ENCODE data around the gene GPD2. TPM values are rescaled to one million over a fixed set of nuclear protein-coding genes. Genes with fewer than 3 reads are reported as not detected.

GPD2 gene
- total and polyA plus RNA-seq, 2 of the 13 experiments (the other 11 are each of a cell fraction or from before 2014, with no cell fraction given) = not detected

GRCh38 chr2:156553714-156554442 lies 117.7 kb downstream of the GPD2 start:
- ChIA-PET POLR2A (no interaction called here), CTCF (ENCODE audit: low intra/inter-chr PET ratio, low total read pairs) (no interaction called here)
- no peaks in the 10 kb centered on the region for H3K36me3 ChIP-seq (replicated peaks in 1 of 2; ENCODE audit: control insufficient read depth in 1 of 2, insufficient read depth in 2 of 2, low read length in 2 of 2)
- H3K9ac ChIP-seq (ENCODE audit: insufficient read depth, low read depth, low read length) = no peak overlapping the region
- H3K79me2 ChIP-seq (ENCODE audit: insufficient read depth, low read length) = no peaks in the 10 kb centered on the region
- no peak overlapping the region for H2AFZ ChIP-seq (ENCODE audit: low read length)
- H3K9me3 ChIP-seq (ENCODE audit: low read length) = no peaks in the 10 kb centered on the region
- no peaks in the 10 kb centered on the region for H3K27me3 ChIP-seq (ENCODE audit: control insufficient read depth in 1 of 2, insufficient read depth in 2 of 2, low read length in 2 of 2)
- FAIRE-seq (no peak), ATAC-seq (no peak), DNase-seq (ENCODE audit: low spot score) (no peak)
- intact Hi-C loops (cut with micrococcal nuclease; ENCODE audit: unreplicated experiment) = no loop called here
- TF ChIP-seq MNT (IDR thresholded peaks at IDR 0.05) (no peak), FOSL1 (CRISPR knock-in tag; IDR thresholded peaks at IDR 0.05; ENCODE audit: borderline replicate concordance) (no peak), TBX3 (IDR thresholded peaks at IDR 0.05; ENCODE audit: borderline replicate concordance) (no peak), PATZ1 (CRISPR knock-in tag; IDR thresholded peaks at IDR 0.05) (no peak), MEIS2 (CRISPR knock-in tag; IDR thresholded peaks at IDR 0.05) (no peak), ZNF800 (CRISPR knock-in tag; IDR thresholded peaks at IDR 0.05) (no peak)
- H3K4me3 ChIP-seq (replicated peaks in 1 of 3; ENCODE audit: insufficient read depth in 1 of 3, low read depth in 2 of 3, low read length in 3 of 3) = no peak overlapping the region
- in situ Hi-C loops (cut with HindIII; ENCODE audit: extremely low pct_ligation_motif_present, low pct_unique_long_range_greater_than_20kb) = no loop called here
- no peaks in the 10 kb centered on the region for H3K4me1 ChIP-seq (ENCODE audit: insufficient read depth, low read length)
- no peaks in the 10 kb centered on the region for H4K20me1 ChIP-seq (ENCODE audit: insufficient read depth, low read length)
- BruUV-seq (replicated peaks) = no TSS peak
- no peak overlapping the region for H3K27ac ChIP-seq (ENCODE audit: extremely low read length, insufficient read depth, low read length)
- no peak overlapping the region for H3K4me2 ChIP-seq (ENCODE audit: low read depth, low read length)
